Dendritic cell treated with granulocyte-macrophage colony-stimulating factor and Interleukin-4, amounts not matched to agents 40 ng/mL and 50 ng/mL, for 4 days (primary cell): Measurements from ENCODE around the gene STMN3.

Source experiments
- H3K27ac Mint-ChIP-seq: one replicate; pipeline ENCODE4 v1.8.0; 2022; ENCODE audit warnings: mild to moderate bottlenecking, mixed read lengths
- H3K27me3 Mint-ChIP-seq: one replicate; pipeline ENCODE4 v1.8.0; 2022; ENCODE audit warnings: mild to moderate bottlenecking, mixed read lengths
- H3K36me3 Mint-ChIP-seq: one replicate; pipeline ENCODE4 v1.8.0; 2022; ENCODE audit warnings: low read depth, mixed read lengths
- H3K4me1 Mint-ChIP-seq: one replicate; pipeline ENCODE4 v1.8.0; 2022; ENCODE audit warnings: low read depth, mixed read lengths
- H3K4me3 Mint-ChIP-seq: one replicate; pipeline ENCODE4 v1.8.0; 2022; ENCODE audit warnings: mild to moderate bottlenecking, moderate library complexity, mixed read lengths
- H3K9me3 Mint-ChIP-seq: one replicate; pipeline ENCODE4 v1.8.0; 2022; ENCODE audit warnings: mixed read lengths
- intact Hi-C: fragments of 100-400 bp; cut with micrococcal nuclease; formaldehyde crosslinking; loops from one replicate; pipeline ENCODE4 v1.15.0; 2022

The STMN3 gene

GRCh38 chr20:63598479-63599395 lies 54.5 kb downstream of the STMN3 start:
- intact Hi-C loops: no loop called here
- H3K4me1 Mint-ChIP-seq: peaks cover 9% of the 10 kb centered on the region
- no peak overlapping the region for H3K4me3 Mint-ChIP-seq
- H3K27ac Mint-ChIP-seq: no peak overlapping the region
- H3K9me3 Mint-ChIP-seq: no peaks in the 10 kb centered on the region
- H3K27me3 Mint-ChIP-seq: no peaks in the 10 kb centered on the region
- peaks cover 100% of the 10 kb centered on the region for H3K36me3 Mint-ChIP-seq

- Mint-ChIP-seq H3K27me3 (no peaks in the 10 kb centered on the region), H3K4me1 (peaks cover 6% of the 10 kb centered on the region), H3K4me3 (no peak overlapping the region), H3K27ac (no peak overlapping the region), H3K36me3 (peaks cover 100% of the 10 kb centered on the region), H3K9me3 (no peaks in the 10 kb centered on the region)
- intact Hi-C loops: no loop called here
These were observed 55.4 kb downstream of the STMN3 start for GRCh38 chr20:63597651-63598478.

GRCh38 chr20:63596423-63596822 lies 56.8 kb downstream of the STMN3 start:
- intact Hi-C loops: no loop called here
- Mint-ChIP-seq H3K27ac (no peak overlapping the region), H3K36me3 (peaks cover 100% of the 10 kb centered on the region), H3K4me1 (no peaks in the 10 kb centered on the region), H3K4me3 (no peak overlapping the region), H3K9me3 (no peaks in the 10 kb centered on the region), H3K27me3 (no peaks in the 10 kb centered on the region)

- peaks cover 100% of the 10 kb centered on the region for H3K36me3 Mint-ChIP-seq
- intact Hi-C loops: no loop called here
These were observed 57.7 kb downstream of the STMN3 start for GRCh38 chr20:63595416-63596127.

GRCh38 chr20:63594043-63594561 lies 59.1 kb downstream of the STMN3 start:
- H3K27ac Mint-ChIP-seq: no peak overlapping the region
- H3K4me3 Mint-ChIP-seq: no peak overlapping the region
- intact Hi-C loops: no loop called here
- no peaks in the 10 kb centered on the region for H3K27me3 Mint-ChIP-seq
- H3K9me3 Mint-ChIP-seq: no peaks in the 10 kb centered on the region
- no peaks in the 10 kb centered on the region for H3K4me1 Mint-ChIP-seq
- peaks cover 100% of the 10 kb centered on the region for H3K36me3 Mint-ChIP-seq

More at GRCh38 chr20:63595416-63596127, 57.7 kb downstream of the STMN3 start:
- H3K27me3 Mint-ChIP-seq: no peaks in the 10 kb centered on the region
- H3K9me3 Mint-ChIP-seq: no peaks in the 10 kb centered on the region
- no peak overlapping the region for H3K27ac Mint-ChIP-seq
- H3K4me3 Mint-ChIP-seq: no peak overlapping the region
- H3K4me1 Mint-ChIP-seq: no peaks in the 10 kb centered on the region

- peaks cover 10% of the 10 kb centered on the region for H3K4me1 Mint-ChIP-seq
- intact Hi-C loops: no loop called here
- H3K27me3 Mint-ChIP-seq: no peaks in the 10 kb centered on the region
- no peak overlapping the region for H3K4me3 Mint-ChIP-seq
- no peaks in the 10 kb centered on the region for H3K9me3 Mint-ChIP-seq
- H3K27ac Mint-ChIP-seq: no peak overlapping the region
- peaks cover 95% of the 10 kb centered on the region for H3K36me3 Mint-ChIP-seq
These were observed 60.6 kb downstream of the STMN3 start for GRCh38 chr20:63592661-63593060.

- Mint-ChIP-seq H3K36me3 (peaks cover 95% of the 10 kb centered on the region), H3K4me1 (peaks cover 18% of the 10 kb centered on the region), H3K4me3 (no peak overlapping the region), H3K27me3 (no peaks in the 10 kb centered on the region), H3K9me3 (no peaks in the 10 kb centered on the region), H3K27ac (no peak overlapping the region)
- intact Hi-C loops: no loop called here
These were observed 61.4 kb downstream of the STMN3 start for GRCh38 chr20:63591786-63592355.

GRCh38 chr20:63591147-63591533 lies 62.1 kb downstream of the STMN3 start:
- Mint-ChIP-seq H3K9me3 (no peaks in the 10 kb centered on the region), H3K4me1 (peaks cover 18% of the 10 kb centered on the region), H3K36me3 (peaks cover 91% of the 10 kb centered on the region), H3K27me3 (peaks cover under 1% of the 10 kb centered on the region), H3K4me3 (no peak overlapping the region), H3K27ac (no peak overlapping the region)
- intact Hi-C loops: no loop called here

- Mint-ChIP-seq H3K36me3 (peaks cover 90% of the 10 kb centered on the region), H3K4me3 (no peak overlapping the region), H3K9me3 (no peaks in the 10 kb centered on the region), H3K27ac (no peak overlapping the region), H3K27me3 (peaks cover 7% of the 10 kb centered on the region), H3K4me1 (peaks cover 18% of the 10 kb centered on the region)
- intact Hi-C loops: no loop called here
These were observed 62.7 kb downstream of the STMN3 start for GRCh38 chr20:63590218-63591146.
